Measurements from ENCODE around the gene NPAS2.

NPAS2 gene

GRCh38 chr2:100793220-100793619 lies 26.7 kb upstream of the NPAS2 start:
- DNase-seq (ENCODE audit: extremely low read depth in 1 of 2, low read depth in 1 of 2) = no peak

GRCh38 chr2:100793982-100794381 lies 26.0 kb upstream of the NPAS2 start:
- DNase-seq (ENCODE audit: extremely low read depth in 1 of 2, low read depth in 1 of 2) = no peak

- no peak for DNase-seq (ENCODE audit: extremely low read depth in 1 of 2, low read depth in 1 of 2)
Measured at GRCh38 chr2:100796499-100797100, 23.3 kb upstream of the NPAS2 start.

- DNase-seq (ENCODE audit: extremely low read depth in 1 of 2, low read depth in 1 of 2) = no peak
Measured at GRCh38 chr2:100799686-100800085, 20.3 kb upstream of the NPAS2 start.

GRCh38 chr2:100800915-100801314 lies 19.0 kb upstream of the NPAS2 start:
- no peak for DNase-seq (ENCODE audit: extremely low read depth in 1 of 2, low read depth in 1 of 2)

- no peak for DNase-seq (ENCODE audit: extremely low read depth in 1 of 2, low read depth in 1 of 2)
Measured at GRCh38 chr2:100801402-100801801, 18.5 kb upstream of the NPAS2 start.

- DNase-seq (ENCODE audit: extremely low read depth in 1 of 2, low read depth in 1 of 2) = no peak
Measured at GRCh38 chr2:100802066-100802465, 17.9 kb upstream of the NPAS2 start.

- DNase-seq (ENCODE audit: extremely low read depth in 1 of 2, low read depth in 1 of 2) = no peak
Measured at GRCh38 chr2:100803334-100803733, 16.6 kb upstream of the NPAS2 start.

- DNase-seq (ENCODE audit: extremely low read depth in 1 of 2, low read depth in 1 of 2) = no peak
Measured at GRCh38 chr2:100806550-100806949, 13.4 kb upstream of the NPAS2 start.

GRCh38 chr2:100807707-100808106 lies 12.2 kb upstream of the NPAS2 start:
- DNase-seq (ENCODE audit: extremely low read depth in 1 of 2, low read depth in 1 of 2) = no peak

GRCh38 chr2:100808582-100808981 lies 11.4 kb upstream of the NPAS2 start:
- DNase-seq (ENCODE audit: extremely low read depth in 1 of 2, low read depth in 1 of 2) = no peak

- no peak for DNase-seq (ENCODE audit: extremely low read depth in 1 of 2, low read depth in 1 of 2)
Measured at GRCh38 chr2:100809506-100809905, 10.4 kb upstream of the NPAS2 start.

GRCh38 chr2:100810603-100811145 lies 9.3 kb upstream of the NPAS2 start:
- DNase-seq (ENCODE audit: extremely low read depth in 1 of 2, low read depth in 1 of 2) = no peak

- DNase-seq (ENCODE audit: extremely low read depth in 1 of 2, low read depth in 1 of 2) = peak in 1 of 2 donors; percentile 12
Measured at GRCh38 chr2:100812116-100812515, 7.8 kb upstream of the NPAS2 start.

- DNase-seq (ENCODE audit: extremely low read depth in 1 of 2, low read depth in 1 of 2) = no peak
Measured at GRCh38 chr2:100812573-100812972, 7.4 kb upstream of the NPAS2 start.

GRCh38 chr2:100813527-100813926 lies 6.4 kb upstream of the NPAS2 start:
- no peak for DNase-seq (ENCODE audit: extremely low read depth in 1 of 2, low read depth in 1 of 2)

- no peak for DNase-seq (ENCODE audit: extremely low read depth in 1 of 2, low read depth in 1 of 2)
Measured at GRCh38 chr2:100814043-100814442, 5.9 kb upstream of the NPAS2 start.

- DNase-seq (ENCODE audit: extremely low read depth in 1 of 2, low read depth in 1 of 2) = no peak
Measured at GRCh38 chr2:100814453-100814852, 5.5 kb upstream of the NPAS2 start.

- DNase-seq (ENCODE audit: extremely low read depth in 1 of 2, low read depth in 1 of 2) = no peak
Measured at GRCh38 chr2:100817388-100817985, 2.5 kb upstream of the NPAS2 start.

- DNase-seq (ENCODE audit: extremely low read depth in 1 of 2, low read depth in 1 of 2) = no peak
Measured at GRCh38 chr2:100818003-100818605, 1.8 kb upstream of the NPAS2 start.

GRCh38 chr2:100818606-100819369 lies 1.2 kb upstream of the NPAS2 start:
- DNase-seq (ENCODE audit: extremely low read depth in 1 of 2, low read depth in 1 of 2) = no peak

- no peak for DNase-seq (ENCODE audit: extremely low read depth in 1 of 2, low read depth in 1 of 2)
Measured at GRCh38 chr2:100820273-100820522, 259 bp downstream of the NPAS2 start.

Measured in activated CD8-positive, alpha-beta memory T cell treated with anti-CD3 and anti-CD28 coated beads for 1 hour (primary cell).